Fibroblast of villous mesenchyme (primary cell): ENCODE data around the gene GEMIN4. TPM values are rescaled to one million over a fixed set of nuclear protein-coding genes. Genes with fewer than 3 reads are reported as not detected.
"Not testable (repeated sequence)": the region's sequence is repeated elsewhere in the genome, so short reads cannot be mapped to it uniquely, and the experiment has no call there.

Experiments used
- DNase-seq: peaks from one replicate; pipeline ENCODE4 v3.0.0-alpha.2; 2010; ENCODE audit warnings: low read depth
- H3K4me3 ChIP-seq: 2 replicates; pipeline ENCODE4 v1.5.1; 2011; ENCODE audit warnings: low read depth, mild to moderate bottlenecking, low read length
- CTCF ChIP-seq: IDR thresholded peaks from 2 replicates; pipeline ENCODE4 v1.5.1; 2012; ENCODE audit warnings: low read depth, mild to moderate bottlenecking, low read length; ENCODE audit not compliant: insufficient read depth
- total RNA-seq: library from RNA; depleted of rRNA; stranded (reverse); fragments of >200 nt; gene quantifications from 2 replicates; pipeline ENCODE4 v1.2.3, GENCODE V29; 2012

Gene GEMIN4
- total RNA-seq, 1 donor = 11.7 TPM

DNA sequence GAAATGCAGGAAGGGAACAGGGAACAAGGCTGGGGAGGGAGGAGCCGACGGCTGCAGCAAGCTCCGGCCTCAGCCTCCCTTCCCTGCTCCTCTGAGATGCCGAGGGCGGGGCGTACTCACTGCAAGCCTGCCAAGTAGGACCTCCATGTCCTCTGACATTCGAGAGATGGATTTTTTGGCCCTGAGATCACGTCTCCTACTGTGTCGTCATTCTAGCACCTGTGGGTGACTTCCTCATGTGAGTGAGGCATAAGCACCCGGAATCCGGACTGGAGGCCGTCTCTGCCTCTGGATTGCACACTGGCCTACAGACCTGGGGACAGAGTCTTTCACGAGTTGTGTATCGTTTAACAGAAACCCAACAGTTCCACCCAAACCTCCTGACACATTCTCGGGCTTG, 44.5 kb upstream of the GEMIN4 start:
- DNase-seq = no peak
- no peak for TF ChIP-seq CTCF
- H3K4me3 ChIP-seq = no peak overlapping the region

GRCh38 chr17:795721-796120, 43.7 kb upstream of the GEMIN4 start:
- no peak for TF ChIP-seq CTCF
- H3K4me3 ChIP-seq = no peak overlapping the region
- no peak for DNase-seq

- TF ChIP-seq CTCF = no peak
- H3K4me3 ChIP-seq = no peak overlapping the region
- DNase-seq = no peak
Observed at GRCh38 chr17:795276-795675, 43.2 kb upstream of the GEMIN4 start.

DNA sequence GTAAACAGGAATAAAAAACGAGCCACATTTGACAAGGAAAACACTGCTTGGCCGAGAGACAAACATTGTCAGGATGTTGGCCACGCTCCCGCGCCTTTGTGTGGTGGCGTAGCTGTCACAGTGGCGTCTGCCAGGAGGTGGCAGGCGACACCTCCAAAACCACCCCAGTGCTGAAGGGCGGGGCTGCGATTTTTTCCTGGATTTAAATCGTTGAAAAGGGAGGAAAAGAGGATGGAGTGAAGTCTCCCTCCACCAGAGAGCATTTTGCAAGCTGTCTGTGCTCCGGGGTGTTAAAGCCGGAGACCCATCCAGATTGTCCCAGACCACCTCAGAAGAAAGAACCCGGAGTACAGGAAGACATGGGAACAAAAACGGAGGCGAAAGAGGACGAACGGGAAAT, 42.8 kb upstream of the GEMIN4 start:
- peak; percentile 78 for TF ChIP-seq CTCF
- peak; percentile 81 for DNase-seq
- H3K4me3 ChIP-seq = no peak overlapping the region

- no peak for TF ChIP-seq CTCF
- no peak overlapping the region for H3K4me3 ChIP-seq
- no peak for DNase-seq
Observed at GRCh38 chr17:792277-792676, 40.2 kb upstream of the GEMIN4 start.

- no peak overlapping the region for H3K4me3 ChIP-seq
- no peak for TF ChIP-seq CTCF
- DNase-seq = no peak
Observed at GRCh38 chr17:791829-792228, 39.8 kb upstream of the GEMIN4 start.

DNA sequence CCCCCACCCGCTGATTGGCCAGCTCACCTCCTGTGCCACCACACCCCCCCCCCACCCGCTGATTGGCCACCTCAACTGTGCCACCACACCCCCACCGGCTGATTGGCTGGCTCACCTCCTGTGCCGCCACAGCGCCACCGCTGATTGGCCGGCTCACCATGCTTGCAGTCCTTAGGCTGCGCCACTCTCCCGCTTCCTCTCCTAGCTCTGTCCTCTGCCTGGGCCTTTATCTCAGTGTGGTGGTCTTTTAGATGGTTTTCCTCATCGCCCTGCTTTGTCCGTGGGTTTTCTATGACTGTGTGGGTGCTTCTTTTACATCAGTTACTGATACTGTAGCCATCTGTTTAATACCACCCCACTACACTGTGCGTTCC, 38.8 kb upstream of the GEMIN4 start:
- DNase-seq = peak; percentile 48
- H3K4me3 ChIP-seq = not testable (repeated sequence)

- peak; percentile 84 for DNase-seq
- not testable (repeated sequence) for H3K4me3 ChIP-seq
Observed at GRCh38 chr17:789931-790873, 38.1 kb upstream of the GEMIN4 start.
